HG03196 (cell line): ENCODE results near the gene HEY2.

Experiments
- ATAC-seq: cut with Tn5 transposase; IDR thresholded peaks from one replicate; pipeline ENCODE4 v1.9.1; 2021; ENCODE audit not compliant: unreplicated experiment

HEY2 gene

GRCh38 chr6:125742464-125743120 lies 6.8 kb upstream of the HEY2 start:
- ATAC-seq, result no peak

GRCh38 chr6:125743604-125744003 lies 5.8 kb upstream of the HEY2 start:
- ATAC-seq, result no peak

GRCh38 chr6:125745281-125746018 lies 4.0 kb upstream of the HEY2 start:
- no peak for ATAC-seq

- ATAC-seq, result no peak
Measured at GRCh38 chr6:125746019-125746414, 3.4 kb upstream of the HEY2 start.

- ATAC-seq, result peak; percentile 62
Measured at GRCh38 chr6:125746731-125747588, 2.5 kb upstream of the HEY2 start.

DNA sequence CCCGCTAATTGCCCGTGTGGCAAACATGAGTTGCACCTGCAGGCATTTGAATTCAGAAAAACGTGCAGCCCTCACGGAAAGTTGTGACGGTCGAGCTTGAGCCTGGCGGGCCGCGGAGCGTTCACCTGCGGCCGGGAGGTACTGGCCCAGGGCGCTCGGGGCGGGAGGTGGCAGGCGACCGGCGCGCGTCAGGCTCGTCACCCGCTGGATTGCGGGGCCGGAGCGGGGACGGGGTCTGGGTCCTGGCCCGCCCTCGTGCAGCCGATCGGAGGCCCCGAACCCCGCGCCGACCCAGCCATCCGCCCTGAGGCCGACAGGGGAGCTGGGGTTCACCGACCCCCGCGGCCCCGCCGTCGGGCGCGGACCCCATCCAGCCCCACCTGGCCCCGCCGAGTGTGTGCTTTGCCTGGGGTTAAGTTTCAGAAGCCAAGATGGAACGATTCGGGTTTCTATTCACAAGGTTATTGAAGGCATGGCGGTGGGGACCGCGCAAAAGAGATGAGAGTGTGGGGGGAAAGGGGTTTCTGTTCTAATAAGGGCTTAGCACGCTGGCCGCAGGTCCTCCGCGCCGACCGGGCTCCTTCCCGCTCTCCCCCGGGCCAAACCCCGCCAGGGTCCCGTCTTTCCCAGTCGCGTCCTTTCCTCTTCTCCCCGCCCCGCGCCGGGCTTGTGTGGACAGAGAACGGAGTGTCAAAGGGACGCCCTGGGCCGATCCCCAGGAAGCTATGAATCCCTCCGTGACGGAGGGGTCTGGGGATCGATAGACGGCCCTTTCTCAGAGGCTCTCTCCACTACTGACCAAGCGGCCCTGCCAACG lies 1.6 kb upstream of the HEY2 start:
- no peak for ATAC-seq

DNA sequence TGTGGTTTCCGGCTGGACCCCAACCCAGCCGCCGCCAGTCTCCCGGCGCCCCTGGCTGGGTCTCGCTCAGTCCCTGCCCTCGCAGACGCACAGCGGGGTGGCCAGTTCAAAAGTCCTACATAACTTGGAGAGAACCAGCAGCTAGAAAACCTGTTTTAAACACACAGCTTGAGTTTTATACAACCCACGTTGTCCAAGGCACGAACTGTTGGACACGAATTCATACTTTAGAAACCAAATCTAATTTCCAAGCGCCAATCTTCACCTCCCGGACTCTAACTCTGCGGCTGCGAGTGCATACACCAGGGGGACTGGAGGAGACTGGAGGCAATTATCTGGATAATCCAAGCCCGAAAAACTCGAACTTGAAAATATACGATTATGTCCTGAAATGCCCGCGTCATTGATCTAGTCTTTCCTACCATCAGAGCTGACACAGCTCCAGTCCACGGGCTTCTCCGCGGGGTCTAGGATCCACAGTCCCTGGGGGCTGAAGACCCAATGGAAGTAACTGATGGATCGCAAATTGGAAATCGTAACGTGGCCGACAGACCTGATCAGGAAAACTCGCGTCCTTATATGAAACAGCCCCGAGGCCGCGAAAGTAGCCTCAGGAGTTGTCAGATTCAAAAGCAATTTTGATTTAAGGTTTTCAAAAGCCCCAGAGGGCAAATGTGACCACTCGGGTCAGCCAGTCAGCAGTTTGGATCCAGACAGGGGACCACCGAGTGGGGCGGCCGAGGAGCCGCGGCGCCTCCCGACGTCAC lies 843 bp upstream of the HEY2 start:
- ATAC-seq, result no peak

- no peak for ATAC-seq
Measured at GRCh38 chr6:125749865-125750691, 646 bp downstream of the HEY2 start.

DNA sequence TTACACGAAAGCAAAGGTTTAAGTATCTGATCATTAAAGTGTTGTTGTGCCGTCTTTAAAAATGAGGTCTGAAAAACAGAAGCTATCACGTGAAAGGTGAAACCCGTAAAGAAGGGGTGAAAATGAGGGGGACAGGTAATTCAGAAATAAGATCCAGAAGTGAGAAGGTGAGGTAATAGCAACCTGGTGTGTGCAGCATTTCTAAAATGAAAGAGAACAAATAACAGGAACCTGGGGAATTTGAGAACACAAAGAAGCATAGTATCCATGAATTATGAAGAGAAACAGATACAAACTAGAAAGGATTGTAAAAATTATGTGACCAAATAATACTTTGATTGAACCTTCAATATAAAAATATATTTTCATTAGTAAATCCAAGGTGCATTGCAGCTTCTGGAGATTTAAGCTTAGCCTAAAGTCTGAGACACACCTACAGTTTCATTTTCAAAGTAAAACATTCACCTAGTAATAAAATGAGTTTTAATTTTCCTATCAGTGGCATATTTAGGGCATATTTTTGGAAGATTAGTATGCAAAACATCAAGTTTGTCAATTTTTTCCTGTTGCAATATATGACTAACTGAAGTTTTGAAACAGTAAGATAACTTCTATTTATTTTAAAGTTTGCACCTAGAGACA lies 1.4 kb downstream of the HEY2 start:
- no peak for ATAC-seq

DNA sequence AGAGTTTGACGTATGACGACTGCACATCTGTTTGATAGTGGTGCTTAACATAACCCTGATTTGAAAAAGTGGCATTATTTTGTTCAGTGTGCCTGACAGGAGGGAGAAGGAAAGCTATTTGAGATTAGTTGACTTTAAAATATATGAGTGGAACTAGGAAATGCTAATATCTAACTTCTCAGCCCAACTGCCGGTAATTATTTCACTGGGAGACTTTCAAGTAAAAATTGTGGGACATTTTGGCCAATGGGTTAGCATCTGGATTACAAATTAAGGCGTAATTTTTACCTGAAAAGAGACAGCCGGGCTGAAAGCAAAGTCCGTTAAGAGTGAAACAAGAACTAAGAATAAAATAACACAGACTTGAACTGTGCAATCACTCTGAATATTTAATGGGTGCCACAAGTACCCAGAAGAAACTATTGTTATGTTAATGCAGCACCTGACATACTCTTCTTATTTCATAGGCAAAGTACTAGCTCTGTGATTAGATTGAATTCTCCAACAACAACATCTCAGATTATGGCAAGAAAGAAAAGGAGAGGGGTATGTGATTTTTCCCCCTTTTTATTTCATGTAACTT lies 2.0 kb downstream of the HEY2 start:
- ATAC-seq, result no peak

DNA sequence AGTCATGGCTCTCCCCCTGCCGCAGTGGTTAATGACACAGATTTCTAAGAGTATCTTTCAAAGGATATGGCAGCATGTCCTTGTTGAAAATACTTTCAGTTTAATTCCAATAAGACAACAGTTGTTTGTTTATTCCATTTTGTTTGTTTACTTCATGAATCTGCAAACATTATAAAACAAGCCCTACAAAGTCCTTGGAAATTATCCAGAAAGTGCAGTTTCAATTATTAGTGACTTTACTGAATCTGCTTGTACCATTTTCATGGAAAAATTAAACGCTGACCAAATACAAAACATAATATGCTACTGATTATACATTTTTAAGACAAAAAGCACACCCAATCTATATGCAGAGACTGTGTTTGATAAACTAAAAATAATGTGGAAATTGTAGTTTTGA lies 3.3 kb downstream of the HEY2 start:
- ATAC-seq, result no peak

- ATAC-seq, result no peak
Measured at GRCh38 chr6:125753218-125753936, 3.9 kb downstream of the HEY2 start.

DNA sequence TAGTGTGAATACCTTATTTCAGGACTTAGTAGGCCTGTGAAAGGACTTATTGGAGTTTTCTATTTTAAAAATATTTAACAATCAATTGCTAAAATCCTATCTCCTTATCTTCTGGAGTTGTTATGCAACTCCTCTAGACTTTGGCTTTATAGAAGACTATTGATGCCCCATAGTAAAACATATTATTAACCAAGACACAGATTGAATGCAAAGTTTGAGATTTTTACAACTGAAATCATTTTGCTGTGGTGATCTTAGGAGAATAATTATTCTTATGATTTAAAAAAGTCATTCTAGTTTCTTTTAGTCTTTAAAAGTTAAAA lies 4.5 kb downstream of the HEY2 start:
- ATAC-seq, result no peak

- ATAC-seq, result no peak
Measured at GRCh38 chr6:125754566-125754965, 5.1 kb downstream of the HEY2 start.

GRCh38 chr6:125759184-125759902 lies 9.9 kb downstream of the HEY2 start:
- ATAC-seq, result no peak

- no peak for ATAC-seq
Measured at GRCh38 chr6:125759959-125760457, 10.6 kb downstream of the HEY2 start.

DNA sequence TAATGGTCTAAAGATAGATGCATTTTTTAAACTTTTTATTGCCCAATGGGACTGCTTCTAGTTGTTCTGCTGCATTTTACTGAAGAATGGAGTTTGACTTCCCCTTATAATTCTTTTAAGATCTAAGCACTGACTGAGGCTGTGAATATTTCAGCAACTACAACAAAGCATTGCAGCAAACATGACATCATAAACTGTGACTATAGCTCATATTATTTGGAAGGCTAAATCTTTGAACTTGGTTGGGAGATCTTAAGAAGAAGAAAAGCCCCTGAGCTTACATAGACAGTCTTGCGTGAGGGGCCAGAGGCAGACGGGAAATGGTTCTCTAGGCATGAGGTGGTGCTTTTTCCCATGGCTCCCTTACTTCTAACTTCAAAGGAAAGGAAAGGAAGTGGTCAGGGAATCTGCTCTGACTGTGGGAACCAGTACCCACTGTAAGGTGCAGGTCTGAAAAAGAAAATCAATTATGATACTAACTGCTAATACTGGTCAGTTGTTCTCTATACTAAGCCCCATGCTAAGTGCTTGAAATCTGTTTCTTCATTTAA lies 14.8 kb downstream of the HEY2 start:
- ATAC-seq, result no peak
